CD8-positive, alpha-beta T cell (primary cell): ENCODE results near the gene ZNF829. TPM values are rescaled to one million over a fixed set of nuclear protein-coding genes. Genes with fewer than 3 reads are reported as not detected.

Experiments used
- total RNA-seq, 46 experiments: library from RNA in 2 of 46; stranded (reverse) in 2 of 46; gene quantifications; one replicate each; pipeline ENCODE4 v1.2.3 and lab custom pipeline; 2021 to 2026

Gene ZNF829
- total RNA-seq, 2 experiments from 2014 or later, result 6.1 to 6.2 TPM

Other genes with a start within 250 kb of the ZNF829 start
- gene ZNF461, start 249.5 kb downstream of the ZNF829 start, total RNA-seq, result 10 to 100 TPM; 12.1 to 17.2 TPM
- 10 to 100 TPM; 10.7 to 11.1 TPM for gene ZNF567, start 228.7 kb downstream of the ZNF829 start, total RNA-seq
- 1 to 10 TPM; 1.5 to 2.7 TPM for gene ZNF850, start 143.5 kb downstream of the ZNF829 start, total RNA-seq
- 1 to 10 TPM; 2.1 to 3.6 TPM for gene ZNF790, start 77.9 kb downstream of the ZNF829 start, total RNA-seq
- gene ZNF345, start 65.4 kb downstream of the ZNF829 start, total RNA-seq, result 1 to 10 TPM; 7.8 to 8.0 TPM
- gene ZNF568, start within 50 bp of the ZNF829 start, total RNA-seq, result 1 to 10 TPM; 4.6 to 5.5 TPM
- 1 to 10 TPM; 7.0 to 8.9 TPM for gene ZNF420, start 162.1 kb upstream of the ZNF829 start, total RNA-seq